Measurements from ENCODE around the gene HNRNPLL. TPM values are rescaled to one million over a fixed set of nuclear protein-coding genes. Genes with fewer than 3 reads are reported as not detected.

Gene HNRNPLL
- total and polyA plus RNA-seq, 2 of the 13 experiments (the other 11 are each of a cell fraction or from before 2014, with no cell fraction given) = 49.4 to 103 TPM

- TF ChIP-seq LRRFIP1 (CRISPR knock-in tag; conservative IDR thresholded peaks at IDR 0.05) = no peak
- TF ChIP-seq ISL2 (CRISPR knock-in tag; IDR thresholded peaks at IDR 0.05) = peak; percentile 72; the same call in 1 of the 2 replicates
- 0 out of 2 replicates have a peak, but pooled peaks have one; percentile 23 for TF ChIP-seq ZNF563 (CRISPR knock-in tag; IDR thresholded peaks at IDR 0.05)
- TF ChIP-seq PLRG1 (conservative IDR thresholded peaks at IDR 0.05) = no peak
- peak; percentile 84 for TF ChIP-seq HNRNPLL (IDR thresholded peaks at IDR 0.05; ENCODE audit: low read depth, low read length, poor library complexity, severe bottlenecking)
- peak; percentile 85; the same call in 1 of the 2 replicates for TF ChIP-seq KLF6 (CRISPR knock-in tag; IDR thresholded peaks at IDR 0.05)
- TF ChIP-seq ZNF710 (CRISPR knock-in tag; IDR thresholded peaks at IDR 0.05; ENCODE audit: borderline replicate concordance) = no peak; the same call in 1 of the 2 replicates
- TF ChIP-seq TBX2 (CRISPR knock-in tag; IDR thresholded peaks at IDR 0.05; ENCODE audit: borderline replicate concordance) = peak; percentile 91
- no peak; the same call in 1 of the 2 replicates for TF ChIP-seq SP2 (CRISPR knock-in tag; IDR thresholded peaks at IDR 0.05)
- peak; percentile 89 for TF ChIP-seq RXRA (CRISPR knock-in tag; IDR thresholded peaks at IDR 0.05)
- no peak for TF ChIP-seq SUZ12 (IDR thresholded peaks at IDR 0.05; ENCODE audit: low read depth, low read length)
- TF ChIP-seq NR1H2 (CRISPR knock-in tag; IDR thresholded peaks at IDR 0.05; ENCODE audit: borderline replicate concordance, low read depth) = no peak
- TF ChIP-seq RELA (CRISPR knock-in tag; IDR thresholded peaks at IDR 0.05) = peak; percentile 71; the same call in 1 of the 2 replicates
- peak; percentile 90 for TF ChIP-seq ZBTB7B (CRISPR knock-in tag; IDR thresholded peaks at IDR 0.05)
- peak; percentile 88; the same call in 1 of the 2 replicates for TF ChIP-seq ZNF713 (CRISPR knock-in tag; IDR thresholded peaks at IDR 0.05)
- TF ChIP-seq PAX8 (CRISPR knock-in tag; IDR thresholded peaks at IDR 0.05; ENCODE audit: borderline replicate concordance) = no peak
- TF ChIP-seq SMAD1 (CRISPR knock-in tag; IDR thresholded peaks at IDR 0.05; ENCODE audit: borderline replicate concordance, low read depth) = 0 out of 2 replicates have a peak, but pooled peaks have one; percentile 31
- TF ChIP-seq BORCS8-MEF2B (CRISPR knock-in tag; IDR thresholded peaks at IDR 0.05) = peak; percentile 85; the same call in 1 of the 2 replicates
- 0 out of 2 replicates have a peak, but pooled peaks have one; percentile 69 for TF ChIP-seq MXD4 (CRISPR knock-in tag; IDR thresholded peaks at IDR 0.05)
- peak; percentile 61; the same call in 1 of the 2 replicates for TF ChIP-seq FOXO1 (CRISPR knock-in tag; IDR thresholded peaks at IDR 0.05)
- peak; percentile 82 for TF ChIP-seq PITX1 (CRISPR knock-in tag; IDR thresholded peaks at IDR 0.05)
- TF ChIP-seq ZNF414 (CRISPR knock-in tag; IDR thresholded peaks at IDR 0.05) = peak; percentile 86
- no peak for TF ChIP-seq BRCA1 (CRISPR knock-in tag; IDR thresholded peaks at IDR 0.05)
- TF ChIP-seq, protein P1, sequence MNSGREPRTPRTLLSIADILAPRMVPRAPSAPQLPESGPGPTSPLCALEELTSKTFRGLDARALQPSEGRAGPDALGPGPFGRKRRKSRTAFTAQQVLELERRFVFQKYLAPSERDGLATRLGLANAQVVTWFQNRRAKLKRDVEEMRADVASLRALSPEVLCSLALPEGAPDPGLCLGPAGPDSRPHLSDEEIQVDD (CRISPR knock-in tag; IDR thresholded peaks at IDR 0.05; ENCODE audit: borderline replicate concordance) = no peak
- no peak for TF ChIP-seq ZNF605 (CRISPR knock-in tag; IDR thresholded peaks at IDR 0.05)
- TF ChIP-seq RCOR2 (CRISPR knock-in tag; IDR thresholded peaks at IDR 0.05) = no peak
Measured at GRCh38 chr2:38535744-38536506, 66.8 kb downstream of the HNRNPLL start (continued).
